ENCODE data around the gene FHOD3. TPM values are rescaled to one million over a fixed set of nuclear protein-coding genes. Genes with fewer than 3 reads are reported as not detected.
A peak's percentile ranks its signal among the peaks of the same experiment; 100 is the strongest.

FHOD3 gene
- total RNA-seq, 2 donors from 2014 or later = 2.8 to 3.1 TPM

DNA sequence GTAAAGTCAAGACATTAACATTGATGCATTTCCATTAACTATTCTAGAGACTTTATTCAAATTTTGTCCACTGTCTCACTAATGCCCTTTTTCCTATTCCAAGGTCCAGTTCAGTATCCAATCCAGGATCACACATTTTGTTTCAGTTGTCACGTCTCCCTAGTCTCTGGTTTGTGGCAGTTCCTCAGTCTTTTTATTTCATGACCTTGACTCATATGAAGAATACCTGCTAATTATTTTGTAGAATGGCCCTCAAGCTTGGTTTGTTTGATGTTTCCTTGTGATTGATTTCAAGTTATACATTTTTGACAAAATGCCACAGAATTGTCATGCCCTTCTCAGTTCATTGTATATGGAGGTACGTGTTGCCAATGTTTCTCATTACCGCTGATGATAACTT, 145.2 kb downstream of the FHOD3 start:
- TF ChIP-seq, protein P1, sequence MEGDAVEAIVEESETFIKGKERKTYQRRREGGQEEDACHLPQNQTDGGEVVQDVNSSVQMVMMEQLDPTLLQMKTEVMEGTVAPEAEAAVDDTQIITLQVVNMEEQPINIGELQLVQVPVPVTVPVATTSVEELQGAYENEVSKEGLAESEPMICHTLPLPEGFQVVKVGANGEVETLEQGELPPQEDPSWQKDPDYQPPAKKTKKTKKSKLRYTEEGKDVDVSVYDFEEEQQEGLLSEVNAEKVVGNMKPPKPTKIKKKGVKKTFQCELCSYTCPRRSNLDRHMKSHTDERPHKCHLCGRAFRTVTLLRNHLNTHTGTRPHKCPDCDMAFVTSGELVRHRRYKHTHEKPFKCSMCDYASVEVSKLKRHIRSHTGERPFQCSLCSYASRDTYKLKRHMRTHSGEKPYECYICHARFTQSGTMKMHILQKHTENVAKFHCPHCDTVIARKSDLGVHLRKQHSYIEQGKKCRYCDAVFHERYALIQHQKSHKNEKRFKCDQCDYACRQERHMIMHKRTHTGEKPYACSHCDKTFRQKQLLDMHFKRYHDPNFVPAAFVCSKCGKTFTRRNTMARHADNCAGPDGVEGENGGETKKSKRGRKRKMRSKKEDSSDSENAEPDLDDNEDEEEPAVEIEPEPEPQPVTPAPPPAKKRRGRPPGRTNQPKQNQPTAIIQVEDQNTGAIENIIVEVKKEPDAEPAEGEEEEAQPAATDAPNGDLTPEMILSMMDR (conservative IDR thresholded peaks at IDR 0.05) = no peak
- Mint-ChIP-seq H3K9me3 (peaks cover 11% of the 10 kb centered on the region), H3K27me3 (ENCODE audit: insufficient read depth) (no peaks in the 10 kb centered on the region), H3K4me3 (no peak overlapping the region), H3K4me1 (no peaks in the 10 kb centered on the region), H3K27ac (no peak overlapping the region), H3K36me3 (ENCODE audit: low read depth) (no peaks in the 10 kb centered on the region)
- no peaks in the 10 kb centered on the region for H3K27me3 ChIP-seq (ENCODE audit: control insufficient read depth, insufficient read depth, low read length, poor library complexity, severe bottlenecking)
- H3K9me3 ChIP-seq (ENCODE audit: control insufficient read depth, low read length) = no peaks in the 10 kb centered on the region
- no peaks in the 10 kb centered on the region for H3K36me3 ChIP-seq (ENCODE audit: control insufficient read depth, insufficient read depth, low read length)
- no peak overlapping the region for H3K9ac ChIP-seq (ENCODE audit: extremely low read depth, low read length, poor library complexity, severe bottlenecking)
- WGBS, 2 experiments (ENCODE audit: insufficient coverage in 1 of 2, insufficient read length in 1 of 2) = 94 to 99% methylated on average over 2 to 3 of the region's 3 CpGs
- H3K27ac ChIP-seq (ENCODE audit: low read depth, low read length) = no peak overlapping the region
- no peaks in the 10 kb centered on the region for H3K4me1 ChIP-seq (ENCODE audit: control insufficient read depth, insufficient read depth, low read length)
- H3K4me3 ChIP-seq (ENCODE audit: low read length) = no peak overlapping the region
- no peak for DNase-seq

DNA sequence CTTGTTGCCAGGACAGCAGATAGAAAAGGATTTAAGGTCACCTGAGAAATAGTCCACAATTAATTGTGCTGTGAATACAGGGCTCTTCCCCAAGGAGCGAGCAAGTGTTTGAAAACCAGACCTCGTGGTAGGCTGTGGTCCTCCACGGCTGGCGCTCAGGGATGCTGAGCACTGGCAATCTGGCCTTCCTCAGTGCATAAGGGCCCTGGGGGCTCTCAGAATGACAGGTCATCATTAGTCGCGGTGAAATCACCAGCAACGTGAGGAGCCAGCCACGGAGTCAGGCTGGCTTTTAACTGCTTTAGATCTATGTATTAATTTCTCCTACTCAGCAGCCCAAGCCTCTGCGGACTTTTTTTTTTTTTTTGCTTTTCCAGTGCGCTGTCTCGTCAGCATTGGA, 148.5 kb downstream of the FHOD3 start:
- H3K9me3 Mint-ChIP-seq = peaks cover 11% of the 10 kb centered on the region
- no peak overlapping the region for H3K27ac Mint-ChIP-seq
- no peaks in the 10 kb centered on the region for H3K4me1 ChIP-seq (ENCODE audit: control insufficient read depth, insufficient read depth, low read length)
- H3K27ac ChIP-seq (ENCODE audit: low read depth, low read length) = no peak overlapping the region
- peaks cover 11% of the 10 kb centered on the region for H3K4me1 Mint-ChIP-seq
- no peaks in the 10 kb centered on the region for H3K27me3 Mint-ChIP-seq (ENCODE audit: insufficient read depth)
- H3K9me3 ChIP-seq (ENCODE audit: control insufficient read depth, low read length) = no peaks in the 10 kb centered on the region
- no peak overlapping the region for H3K4me3 ChIP-seq (ENCODE audit: low read length)
- TF ChIP-seq, protein P1 (conservative IDR thresholded peaks at IDR 0.05) = no peak
- no peaks in the 10 kb centered on the region for H3K36me3 Mint-ChIP-seq (ENCODE audit: low read depth)
- 74 to 89% methylated on average over 10 to 11 of the region's 11 CpGs for WGBS, 2 experiments (ENCODE audit: insufficient coverage in 1 of 2, insufficient read length in 1 of 2)
- no peak for DNase-seq
- H3K27me3 ChIP-seq (ENCODE audit: control insufficient read depth, insufficient read depth, low read length, poor library complexity, severe bottlenecking) = no peaks in the 10 kb centered on the region
- H3K4me3 Mint-ChIP-seq = no peak overlapping the region
- H3K36me3 ChIP-seq (ENCODE audit: control insufficient read depth, insufficient read depth, low read length) = no peaks in the 10 kb centered on the region
- no peak overlapping the region for H3K9ac ChIP-seq (ENCODE audit: extremely low read depth, low read length, poor library complexity, severe bottlenecking)

DNA sequence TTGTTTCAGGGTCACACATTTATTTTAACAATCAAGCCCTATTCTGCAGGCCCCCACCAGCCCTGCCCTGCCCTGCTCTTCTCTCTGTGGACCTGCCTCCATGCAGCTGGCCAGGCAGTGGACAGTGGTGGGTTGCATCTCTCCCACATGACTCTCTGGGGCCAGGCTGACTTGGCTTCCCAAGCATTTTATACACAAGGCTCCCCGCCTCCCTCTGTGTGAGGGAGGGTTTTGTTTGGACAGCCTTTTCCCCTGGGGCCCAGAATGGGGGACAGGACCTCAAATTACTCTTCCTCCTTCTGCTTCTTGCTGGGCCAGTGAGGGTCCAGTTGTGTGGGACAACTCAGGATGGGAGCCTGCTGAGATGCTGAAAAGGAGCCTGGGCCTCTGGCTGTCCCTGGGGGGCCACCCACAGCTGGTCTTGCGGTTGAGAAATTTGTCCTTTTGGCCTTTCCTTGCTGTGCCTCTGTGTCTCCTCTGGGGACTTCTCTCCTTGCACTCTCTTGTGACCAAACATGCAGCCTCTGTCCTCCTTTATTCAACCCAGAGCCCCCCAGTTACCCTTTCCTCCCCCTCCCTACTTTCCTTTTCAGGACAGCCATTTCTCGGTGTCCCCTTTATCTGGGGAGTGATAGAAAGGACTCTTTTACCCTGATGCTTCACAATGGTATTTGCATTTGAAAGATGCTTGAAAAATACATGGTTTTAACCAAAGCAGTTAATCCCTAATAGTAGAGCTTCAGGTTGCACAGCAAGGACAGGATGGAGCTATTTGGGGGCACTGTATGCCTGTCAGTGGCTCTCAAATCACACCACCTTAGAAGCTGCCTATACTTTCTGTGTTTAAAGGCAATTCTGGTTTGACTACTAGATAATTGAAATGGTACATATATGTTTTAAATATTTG, 151.1 kb downstream of the FHOD3 start:
- Mint-ChIP-seq H3K36me3 (ENCODE audit: low read depth) (no peaks in the 10 kb centered on the region), H3K27ac (peak overlapping the region; percentile 30), H3K27me3 (ENCODE audit: insufficient read depth) (no peaks in the 10 kb centered on the region), H3K4me3 (no peak overlapping the region), H3K9me3 (peaks cover 4% of the 10 kb centered on the region), H3K4me1 (peaks cover 11% of the 10 kb centered on the region)
- Histone ChIP-seq H3K27me3 (ENCODE audit: control insufficient read depth, insufficient read depth, low read length, poor library complexity, severe bottlenecking) (no peaks in the 10 kb centered on the region), H3K9me3 (ENCODE audit: control insufficient read depth, low read length) (no peaks in the 10 kb centered on the region), H3K4me1 (ENCODE audit: control insufficient read depth, insufficient read depth, low read length) (no peaks in the 10 kb centered on the region), H3K27ac (ENCODE audit: low read depth, low read length) (peak overlapping the region; percentile 55), H3K36me3 (ENCODE audit: control insufficient read depth, insufficient read depth, low read length) (no peaks in the 10 kb centered on the region), H3K9ac (ENCODE audit: extremely low read depth, low read length, poor library complexity, severe bottlenecking) (no peak overlapping the region), H3K4me3 (ENCODE audit: low read length) (no peak overlapping the region)
- DNase-seq = no peak
- TF ChIP-seq, protein P1 (conservative IDR thresholded peaks at IDR 0.05) = no peak
- WGBS, 2 experiments (ENCODE audit: insufficient coverage in 1 of 2, insufficient read length in 1 of 2) = 58% methylated on average over 3 of the region's 3 CpGs; no CpG with 5 or more reads in 1 of the 2 experiments
